SK-N-SH (cell line): Measurements from ENCODE around the gene SIGLEC8. TPM values are rescaled to one million over a fixed set of nuclear protein-coding genes. Genes with fewer than 3 reads are reported as not detected.
"Not testable (repeated sequence)": the region's sequence is repeated elsewhere in the genome, so short reads cannot be mapped to it uniquely, and the experiment has no call there.

ENCODE experiments used
- CTCF ChIA-PET: fragments of 300-600, 350-600 bp; formaldehyde crosslinking; extraction: SDS; loops from one replicate; lab custom pipeline; 2021; lab: Yijun Ruan, JAX
- POLR2A ChIA-PET: fragments of 350-600 bp; sonication (Branson Sonifier 250); formaldehyde crosslinking; extraction: SDS; loops from one replicate; lab custom pipeline; 2020; ENCODE audit warnings: antibody characterized with exemption, inconsistent platforms; lab: Yijun Ruan, JAX
- DNase-seq: peaks from one replicate; pipeline ENCODE4 v3.0.0; 2012
- H2AFZ ChIP-seq: fragments of 200-600 bp; sonication (generic); 2 replicates; pipeline ENCODE4 v1.8.1; 2016; ENCODE audit warnings: antibody characterized with exemption, mild to moderate bottlenecking, low read depth
- H3F3A ChIP-seq: fragments of 200-600 bp; sonication (generic); replicated peaks from 2 replicates; pipeline ENCODE3; 2016; ENCODE audit warnings: antibody characterized with exemption, mild to moderate bottlenecking; ENCODE audit not compliant: insufficient read depth
- H3K27ac ChIP-seq, 2 experiments: fragments of 200-500 bp in 1 of 2; fragments of 200-600 bp in 1 of 2; sonication (Bioruptor generic) in 1 of 2; sonication (generic), shearing (Covaris generic) in 1 of 2; 2 replicates each; pipeline versions ENCODE4 v1.5.1 to v1.6.1; 2014 to 2016; ENCODE audit warnings: low read depth in 2 of 2, inconsistent platforms in 1 of 2, low read length in 1 of 2, mild to moderate bottlenecking in 1 of 2, mixed read lengths in 1 of 2
- H3K27me3 ChIP-seq: fragments of 200-600 bp; sonication (generic), shearing (Covaris generic); 2 replicates; pipeline ENCODE4 v1.6.1; 2016; ENCODE audit warnings: mixed run types; ENCODE audit not compliant: insufficient read depth
- H3K36me3 ChIP-seq, 2 experiments: fragments of 200-500 bp in 1 of 2; fragments of 200-600 bp in 1 of 2; sonication (Bioruptor generic) in 1 of 2; sonication (generic) in 1 of 2; replicated peaks in 1 of 2; 2 replicates each; pipeline versions ENCODE3 to v1.5.1; 2014 to 2016; ENCODE audit warnings: low read length in 1 of 2, mild to moderate bottlenecking in 1 of 2; ENCODE audit not compliant: insufficient read depth in 2 of 2, control insufficient read depth in 1 of 2
- H3K4me1 ChIP-seq, 2 experiments: fragments of 200-500 bp in 1 of 2; fragments of 200-600 bp in 1 of 2; sonication (Bioruptor generic) in 1 of 2; sonication (generic), shearing (Covaris generic) in 1 of 2; 2 replicates each; pipeline versions ENCODE4 v1.5.1 to v1.6.1; 2014 to 2016; ENCODE audit warnings: low read depth in 1 of 2, low read length in 1 of 2, mixed run types in 1 of 2; ENCODE audit not compliant: insufficient read depth in 2 of 2, control insufficient read depth in 1 of 2
- H3K4me2 ChIP-seq: fragments of 200-600 bp; sonication (generic), shearing (Covaris generic); 2 replicates; pipeline ENCODE4 v1.6.1; 2017; ENCODE audit warnings: mixed run types
- H3K4me3 ChIP-seq, 2 experiments: fragments of 200-500 bp in 1 of 2; fragments of 200-600 bp in 1 of 2; sonication (Bioruptor generic) in 1 of 2; sonication (generic), shearing (Covaris generic) in 1 of 2; 2 replicates each; pipeline versions ENCODE4 v1.5.1 to v1.8.1; 2014 to 2016; ENCODE audit warnings: low read depth in 2 of 2, inconsistent platforms in 1 of 2, low read length in 1 of 2, mild to moderate bottlenecking in 1 of 2, mixed read lengths in 1 of 2, moderate library complexity in 1 of 2
- H3K79me2 ChIP-seq: fragments of 200-600 bp; sonication (generic); 2 replicates; pipeline ENCODE4 v1.8.1; 2017; ENCODE audit warnings: mild to moderate bottlenecking; ENCODE audit not compliant: insufficient read depth
- H3K9ac ChIP-seq: fragments of 200-600 bp; sonication (generic); 2 replicates; pipeline ENCODE4 v1.6.1; 2017; ENCODE audit warnings: mixed run types
- H3K9me2 ChIP-seq: fragments of 200-600 bp; sonication (generic); 2 replicates; pipeline ENCODE4 v1.6.1; 2017; ENCODE audit warnings: mixed run types
- H3K9me3 ChIP-seq: fragments of 200-600 bp; sonication (generic); 2 replicates; pipeline ENCODE4 v1.6.1; 2017; ENCODE audit warnings: mixed run types, mild to moderate bottlenecking, moderate library complexity
- H4K20me1 ChIP-seq: fragments of 200-600 bp; sonication (generic); 2 replicates; pipeline ENCODE4 v1.6.1; 2017; ENCODE audit warnings: mild to moderate bottlenecking, mixed run types; ENCODE audit not compliant: insufficient read depth
- ELF1 ChIP-seq: IDR thresholded peaks from 2 replicates; pipeline ENCODE4 v1.4.0; 2012
- FOXJ3 ChIP-seq: sonication (generic); formaldehyde crosslinking; IDR thresholded peaks from 2 replicates; pipeline ENCODE4 v1.5.1; 2020; ENCODE audit warnings: mild to moderate bottlenecking, missing genetic modification reagents
- GABPA ChIP-seq: IDR thresholded peaks from 2 replicates; pipeline ENCODE4 v1.4.0; 2012; ENCODE audit warnings: low read depth, mild to moderate bottlenecking
- MEF2A ChIP-seq: IDR thresholded peaks from 2 replicates; pipeline ENCODE4 v1.4.0; 2012; ENCODE audit warnings: low read depth, borderline replicate concordance
- NFIC ChIP-seq: IDR thresholded peaks from 2 replicates; pipeline ENCODE4 v1.4.0; 2012; ENCODE audit warnings: borderline replicate concordance
- RAD21 ChIP-seq: IDR thresholded peaks from 2 replicates; pipeline ENCODE4 v1.6.1; 2012; ENCODE audit warnings: mild to moderate bottlenecking, low read length
- SIN3A ChIP-seq: IDR thresholded peaks from 2 replicates; pipeline ENCODE4 v1.6.1; 2012; ENCODE audit warnings: low read depth, mild to moderate bottlenecking, low read length, moderate library complexity, borderline replicate concordance
- SMC3 ChIP-seq: IDR thresholded peaks from 2 replicates; pipeline ENCODE4 v1.6.1; 2012; ENCODE audit warnings: low read depth, low read length, improper control_type of control experiment
- TAF1 ChIP-seq: IDR thresholded peaks from 2 replicates; pipeline ENCODE4 v1.6.1; 2012; ENCODE audit warnings: low read depth, mild to moderate bottlenecking, low read length, moderate library complexity, borderline replicate concordance
- TEAD4 ChIP-seq: IDR thresholded peaks from 2 replicates; pipeline ENCODE4 v1.4.0; 2012; ENCODE audit warnings: mild to moderate bottlenecking, borderline replicate concordance; ENCODE audit not compliant: insufficient read depth
- YY1 ChIP-seq: IDR thresholded peaks from 2 replicates; pipeline ENCODE4 v1.4.0; 2012; ENCODE audit warnings: low read depth, mild to moderate bottlenecking
- WGBS: methylation state at CpG from one replicate; pipeline ENCODE4 v1.1.6; 2017; ENCODE audit warnings: low lambda C conversion rate; 5-methylcytosine and 5-hydroxymethylcytosine counted together
- polyA plus RNA-seq, 3 experiments: library from polyadenylated mRNA; depleted of rRNA; stranded (reverse); fragments of >200 nt; gene quantifications; 2 replicates each; pipeline ENCODE4 v1.2.3, GENCODE V29; 2012
- TF ChIP-seq, protein P1 (sequence below): fragments of 200-600 bp; sonication (generic); IDR thresholded peaks from 2 replicates; pipeline ENCODE4 v1.6.1; 2017; ENCODE audit warnings: antibody characterized with exemption, mild to moderate bottlenecking, moderate library complexity
- TF ChIP-seq, protein P2 (sequence below): fragments of 150-350 bp; IDR thresholded peaks from 2 replicates; pipeline ENCODE4 v1.6.1; 2017; ENCODE audit warnings: antibody characterized with exemption, low read length, low read depth, borderline replicate concordance

SIGLEC8 gene
- polyA plus RNA-seq, 1 of the 3 experiments (the other 2 are of a cell fraction): not detected

DNA sequence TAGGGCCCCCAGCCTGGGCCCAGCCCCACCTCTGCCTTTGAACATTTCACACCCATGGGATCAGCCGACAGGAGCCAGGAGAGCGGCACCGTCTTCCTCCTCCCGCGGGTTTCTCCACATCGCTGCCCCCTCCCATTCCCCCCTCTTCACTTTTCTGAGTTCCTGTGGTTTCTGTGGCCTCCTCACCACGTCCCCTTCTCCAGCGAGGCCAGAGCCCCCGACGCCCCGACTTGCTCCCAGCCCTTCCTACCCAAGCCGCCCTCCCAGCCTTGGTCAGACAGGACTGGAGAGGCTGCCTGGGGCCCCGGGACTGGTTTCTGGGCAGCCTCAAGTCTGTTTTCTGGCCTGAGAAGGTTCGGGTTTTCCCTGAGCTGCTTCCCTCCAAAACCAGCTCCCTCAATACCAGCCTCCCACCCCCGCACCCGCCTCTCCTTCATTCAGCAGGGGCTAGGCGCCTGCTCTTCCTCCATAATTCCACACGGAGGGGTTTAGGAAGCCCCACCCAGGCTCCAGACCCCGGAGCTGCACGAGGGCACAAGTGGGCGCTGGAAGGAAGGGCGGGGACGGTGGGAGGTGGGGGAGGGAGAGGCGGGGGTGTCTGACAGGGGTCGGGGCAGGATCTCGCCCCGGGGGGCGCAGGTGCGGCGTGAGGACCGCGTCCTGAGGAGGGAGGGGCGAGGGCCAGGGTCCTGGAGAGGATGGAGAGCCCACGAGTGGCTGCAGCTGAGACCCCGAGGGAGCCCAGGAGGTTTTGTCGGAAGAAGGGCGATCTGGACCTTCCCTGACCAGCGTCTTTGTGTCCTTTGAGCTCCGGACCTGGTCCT is 36.8 kb downstream of the SIGLEC8 start (continued):
- TF ChIP-seq YY1: no peak
- TF ChIP-seq GABPA: no peak

DNA sequence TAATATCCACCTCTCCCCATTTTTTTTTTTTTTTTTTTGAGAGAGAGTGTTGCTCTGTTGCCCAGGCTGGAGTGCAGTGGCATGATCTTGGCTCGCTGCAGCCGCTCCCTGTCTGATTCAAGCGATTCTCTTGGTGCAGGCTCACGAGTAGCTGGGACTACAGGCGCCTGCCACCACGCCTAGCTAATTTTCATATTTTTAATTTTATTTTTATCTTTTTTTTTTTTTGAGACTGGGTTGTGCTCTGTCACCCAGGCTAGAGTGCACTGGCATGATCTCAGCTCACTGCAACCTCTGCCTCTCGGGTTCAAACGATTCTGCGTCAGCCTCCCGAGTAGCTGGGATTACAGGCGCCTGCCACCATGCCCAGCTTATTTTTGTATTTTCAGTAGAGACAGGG is 37.7 kb downstream of the SIGLEC8 start:
- H3K27ac ChIP-seq, H3F3A ChIP-seq, H3K4me2 ChIP-seq, H3K4me3 ChIP-seq, H3K36me3 ChIP-seq, DNase-seq, H3K9me2 ChIP-seq, H2AFZ ChIP-seq, H3K9me3 ChIP-seq, H3K9ac ChIP-seq, H3K4me1 ChIP-seq, POLR2A ChIA-PET, H3K79me2 ChIP-seq, H4K20me1 ChIP-seq: not testable (repeated sequence)
- peaks cover 16% of the 10 kb centered on the region; the same call in 1 of the 2 replicates for H3K27me3 ChIP-seq
- CTCF ChIA-PET: interaction anchor here (1.6 to 2.4 kb wide), 6 partner anchors 16 to 234 kb away, joined by 5 to 37 read pairs (median 10); no protein-coding TSS in a partner anchor
- WGBS: 25% methylated on average over 11 of the region's 11 CpGs

DNA sequence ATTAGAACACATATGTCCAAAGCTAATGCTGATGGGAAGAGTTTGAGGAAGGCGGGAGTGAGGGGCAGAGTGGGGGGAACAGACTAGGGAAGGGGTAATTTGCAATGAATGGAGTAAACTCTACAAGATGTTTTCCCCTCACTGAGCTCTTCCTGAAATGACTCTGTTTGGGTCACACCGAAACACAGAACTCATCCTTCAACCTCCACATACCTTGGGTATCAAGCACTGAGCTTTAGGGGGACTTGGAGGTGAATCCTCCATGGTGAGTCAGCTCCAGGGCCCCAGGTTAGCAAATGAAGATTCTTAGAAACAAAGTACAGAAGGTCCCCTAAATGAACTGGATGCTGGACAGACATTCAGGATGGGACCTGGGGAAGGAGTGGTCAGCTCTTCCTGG is 39.5 kb downstream of the SIGLEC8 start:
- no peaks in the 10 kb centered on the region for H3F3A ChIP-seq
- WGBS: 19% methylated on average over 2 of the region's 2 CpGs
- no peaks in the 10 kb centered on the region; a peak in 1 of 4 replicates for H3K4me1 ChIP-seq
- H3K9me3 ChIP-seq: no peaks in the 10 kb centered on the region
- H3K79me2 ChIP-seq: no peaks in the 10 kb centered on the region
- no peak overlapping the region for H3K4me3 ChIP-seq
- no peak overlapping the region for H3K9ac ChIP-seq
- H4K20me1 ChIP-seq: no peaks in the 10 kb centered on the region
- CTCF ChIA-PET: interaction anchor here (1.8 to 2.2 kb wide), 2 partner anchors 13 to 20 kb away, joined by 4 to 9 read pairs; no protein-coding TSS in a partner anchor
- no peak for DNase-seq
- POLR2A ChIA-PET: no interaction called here
- H3K27me3 ChIP-seq: peaks cover 16% of the 10 kb centered on the region; the same call in 1 of the 2 replicates
- H3K27ac ChIP-seq: no peak overlapping the region
- no peaks in the 10 kb centered on the region for H3K36me3 ChIP-seq
- H3K9me2 ChIP-seq: no peaks in the 10 kb centered on the region
- no peak overlapping the region for H3K4me2 ChIP-seq
- no peak overlapping the region for H2AFZ ChIP-seq
- TF ChIP-seq ELF1: no peak
- TF ChIP-seq, protein P1, sequence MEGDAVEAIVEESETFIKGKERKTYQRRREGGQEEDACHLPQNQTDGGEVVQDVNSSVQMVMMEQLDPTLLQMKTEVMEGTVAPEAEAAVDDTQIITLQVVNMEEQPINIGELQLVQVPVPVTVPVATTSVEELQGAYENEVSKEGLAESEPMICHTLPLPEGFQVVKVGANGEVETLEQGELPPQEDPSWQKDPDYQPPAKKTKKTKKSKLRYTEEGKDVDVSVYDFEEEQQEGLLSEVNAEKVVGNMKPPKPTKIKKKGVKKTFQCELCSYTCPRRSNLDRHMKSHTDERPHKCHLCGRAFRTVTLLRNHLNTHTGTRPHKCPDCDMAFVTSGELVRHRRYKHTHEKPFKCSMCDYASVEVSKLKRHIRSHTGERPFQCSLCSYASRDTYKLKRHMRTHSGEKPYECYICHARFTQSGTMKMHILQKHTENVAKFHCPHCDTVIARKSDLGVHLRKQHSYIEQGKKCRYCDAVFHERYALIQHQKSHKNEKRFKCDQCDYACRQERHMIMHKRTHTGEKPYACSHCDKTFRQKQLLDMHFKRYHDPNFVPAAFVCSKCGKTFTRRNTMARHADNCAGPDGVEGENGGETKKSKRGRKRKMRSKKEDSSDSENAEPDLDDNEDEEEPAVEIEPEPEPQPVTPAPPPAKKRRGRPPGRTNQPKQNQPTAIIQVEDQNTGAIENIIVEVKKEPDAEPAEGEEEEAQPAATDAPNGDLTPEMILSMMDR: no peak
- no peak for TF ChIP-seq RAD21
- TF ChIP-seq, protein P2, sequence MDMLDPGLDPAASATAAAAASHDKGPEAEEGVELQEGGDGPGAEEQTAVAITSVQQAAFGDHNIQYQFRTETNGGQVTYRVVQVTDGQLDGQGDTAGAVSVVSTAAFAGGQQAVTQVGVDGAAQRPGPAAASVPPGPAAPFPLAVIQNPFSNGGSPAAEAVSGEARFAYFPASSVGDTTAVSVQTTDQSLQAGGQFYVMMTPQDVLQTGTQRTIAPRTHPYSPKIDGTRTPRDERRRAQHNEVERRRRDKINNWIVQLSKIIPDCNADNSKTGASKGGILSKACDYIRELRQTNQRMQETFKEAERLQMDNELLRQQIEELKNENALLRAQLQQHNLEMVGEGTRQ: no peak
- TF ChIP-seq YY1: no peak
- no peak for TF ChIP-seq FOXJ3
- TF ChIP-seq MEF2A: no peak
- no peak for TF ChIP-seq TAF1
- TF ChIP-seq NFIC: no peak
- TF ChIP-seq SIN3A: no peak
- TF ChIP-seq SMC3: no peak
- TF ChIP-seq TEAD4: no peak
